ENCODE measurements around the gene LRRC28.

- TF ChIP-seq CTCF (IDR thresholded peaks at IDR 0.05) = no peak
- no peak for TF ChIP-seq POLR2A (IDR thresholded peaks at IDR 0.05)
Observed at GRCh38 chr15:99295840-99296239, 44.6 kb downstream of the LRRC28 start.
